ENCODE measurements around the gene KRT3. TPM values are rescaled to one million over a fixed set of nuclear protein-coding genes. Genes with fewer than 3 reads are reported as not detected.

The KRT3 gene
- total and polyA plus RNA-seq, 9 of the 15 experiments (the other 6 are each of a cell fraction or from before 2014, with no cell fraction given) = not detected

GRCh38 chr12:52742822-52743457 lies 53.0 kb downstream of the KRT3 start (continued):
- TF ChIP-seq REST (IDR thresholded peaks at IDR 0.05; ENCODE audit: borderline replicate concordance) = no peak; the same call in 1 of the 2 replicates
- no peak for TF ChIP-seq REST (CRISPR knock-in tag; IDR thresholded peaks at IDR 0.05; ENCODE audit: low read depth)
- TF ChIP-seq ZNF57 (CRISPR knock-in tag; IDR thresholded peaks at IDR 0.05) = no peak
- no peak for TF ChIP-seq CTCFL (IDR thresholded peaks at IDR 0.05; ENCODE audit: borderline replicate concordance, insufficient read depth, low read depth, low read length, poor library complexity, severe bottlenecking)
- TF ChIP-seq ZNF717 (CRISPR knock-in tag; IDR thresholded peaks at IDR 0.05) = no peak
- TF ChIP-seq ZNF699 (CRISPR knock-in tag; IDR thresholded peaks at IDR 0.05; ENCODE audit: insufficient replicate concordance) = no peak
- no peak for TF ChIP-seq MBD1 (CRISPR knock-in tag; IDR thresholded peaks at IDR 0.05)
- TF ChIP-seq ZNF79 (CRISPR knock-in tag; IDR thresholded peaks at IDR 0.05; ENCODE audit: low read depth) = no peak
